C4-2B (cell line): ENCODE measurements around the gene PLN.

ENCODE experiments used
- CTCF ChIP-seq: fragments of 450-650 bp; conservative IDR thresholded peaks from 2 replicates; pipeline ENCODE4 v1.5.1; 2017; ENCODE audit warnings: mild to moderate bottlenecking
- ZFX ChIP-seq: fragments of 450-650 bp; IDR thresholded peaks from 2 replicates; pipeline ENCODE4 v1.6.1; 2017

GRCh38 chr6:118554698-118555097 is 6.6 kb downstream of the PLN start:
- TF ChIP-seq CTCF = no peak
- no peak for TF ChIP-seq ZFX
